Epithelial cell of proximal tubule (primary cell): Measurements from ENCODE around the gene COMMD10. TPM values are rescaled to one million over a fixed set of nuclear protein-coding genes. Genes with fewer than 3 reads are reported as not detected.

ENCODE experiments used
- DNase-seq: peaks from one replicate; pipeline ENCODE4 v3.0.0-alpha.2; 2011; ENCODE audit warnings: low read depth
- H3K4me3 ChIP-seq: 2 replicates; pipeline ENCODE4 v1.5.1; 2011; ENCODE audit warnings: low read depth, mild to moderate bottlenecking, low read length
- CTCF ChIP-seq: conservative IDR thresholded peaks from 2 replicates; pipeline ENCODE4 v1.5.1; 2012; ENCODE audit warnings: low read depth, mild to moderate bottlenecking, low read length
- total RNA-seq: library from RNA; depleted of rRNA; stranded (reverse); fragments of >200 nt; gene quantifications from 2 replicates; pipeline ENCODE4 v1.2.3, GENCODE V29; 2015

The COMMD10 gene
- total RNA-seq, 1 donor from 2014 or later: 32.2 TPM

DNA sequence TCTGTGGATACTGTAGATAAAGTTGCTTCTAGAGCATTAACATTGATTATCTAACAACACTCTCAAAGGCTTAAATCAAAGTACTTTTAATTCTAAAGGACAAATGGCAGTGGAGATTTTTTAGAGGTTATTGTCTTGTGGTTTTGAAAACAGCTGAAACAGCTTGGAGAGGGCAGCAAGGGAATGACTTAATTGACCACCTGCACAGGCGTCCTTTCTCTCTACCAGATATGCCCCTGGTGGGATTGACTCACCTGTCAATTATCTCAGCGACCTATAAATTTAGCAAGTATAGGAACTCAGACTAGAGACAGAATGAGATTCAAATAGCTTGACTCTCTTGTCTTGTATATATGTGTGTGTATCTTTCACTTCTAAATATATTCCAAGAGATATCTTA, 39.0 kb upstream of the COMMD10 start:
- TF ChIP-seq CTCF: no peak
- no peak for DNase-seq
- H3K4me3 ChIP-seq: no peak overlapping the region

GRCh38 chr5:116046261-116046660, 38.6 kb upstream of the COMMD10 start:
- no peak overlapping the region for H3K4me3 ChIP-seq
- TF ChIP-seq CTCF: no peak
- no peak for DNase-seq

DNA sequence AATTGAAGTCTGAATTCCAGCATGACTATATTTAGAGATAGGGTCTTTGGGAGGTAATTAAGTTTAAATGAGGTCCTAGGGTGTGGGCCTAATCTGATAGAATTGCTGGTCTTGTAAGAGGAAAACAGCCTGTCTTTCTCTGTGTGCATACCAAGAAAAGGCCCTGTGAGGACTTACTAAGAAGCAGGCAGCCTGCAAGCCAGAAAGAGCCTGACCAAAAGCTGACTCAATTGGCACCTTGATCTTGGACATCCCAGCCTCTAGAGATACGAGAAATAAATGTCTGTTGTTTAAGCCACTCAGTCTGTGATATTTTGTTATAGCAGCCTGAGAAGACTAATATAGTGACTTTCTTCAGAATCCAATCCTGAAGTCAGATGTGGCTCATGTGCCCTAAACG, 38.0 kb upstream of the COMMD10 start:
- TF ChIP-seq CTCF: no peak
- DNase-seq: no peak
- H3K4me3 ChIP-seq: no peak overlapping the region

GRCh38 chr5:116058346-116058936, 26.4 kb upstream of the COMMD10 start:
- no peak for TF ChIP-seq CTCF
- H3K4me3 ChIP-seq: no peak overlapping the region
- no peak for DNase-seq

DNA sequence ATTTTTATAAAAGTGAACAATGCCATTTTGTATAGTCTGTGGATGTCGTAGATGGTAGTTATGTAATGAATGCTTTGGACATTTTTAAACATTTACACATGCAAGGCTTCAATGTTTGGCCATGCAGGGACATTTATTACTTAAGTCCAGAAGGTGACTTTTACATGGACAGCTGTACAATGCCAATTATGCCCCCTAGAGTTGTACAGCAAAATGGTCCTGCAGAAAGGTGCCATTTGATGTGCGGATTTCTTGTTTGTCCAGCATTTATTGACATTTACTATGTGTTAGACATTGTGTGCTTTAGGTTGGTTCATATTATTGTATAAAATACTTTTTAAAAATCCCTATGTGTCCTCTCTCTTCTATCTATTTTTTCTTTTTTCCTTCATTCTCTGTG, 22.5 kb upstream of the COMMD10 start:
- H3K4me3 ChIP-seq: no peak overlapping the region
- no peak for DNase-seq
- no peak for TF ChIP-seq CTCF

GRCh38 chr5:116063950-116064349, 20.9 kb upstream of the COMMD10 start:
- H3K4me3 ChIP-seq: no peak overlapping the region
- TF ChIP-seq CTCF: no peak
- DNase-seq: no peak

DNA sequence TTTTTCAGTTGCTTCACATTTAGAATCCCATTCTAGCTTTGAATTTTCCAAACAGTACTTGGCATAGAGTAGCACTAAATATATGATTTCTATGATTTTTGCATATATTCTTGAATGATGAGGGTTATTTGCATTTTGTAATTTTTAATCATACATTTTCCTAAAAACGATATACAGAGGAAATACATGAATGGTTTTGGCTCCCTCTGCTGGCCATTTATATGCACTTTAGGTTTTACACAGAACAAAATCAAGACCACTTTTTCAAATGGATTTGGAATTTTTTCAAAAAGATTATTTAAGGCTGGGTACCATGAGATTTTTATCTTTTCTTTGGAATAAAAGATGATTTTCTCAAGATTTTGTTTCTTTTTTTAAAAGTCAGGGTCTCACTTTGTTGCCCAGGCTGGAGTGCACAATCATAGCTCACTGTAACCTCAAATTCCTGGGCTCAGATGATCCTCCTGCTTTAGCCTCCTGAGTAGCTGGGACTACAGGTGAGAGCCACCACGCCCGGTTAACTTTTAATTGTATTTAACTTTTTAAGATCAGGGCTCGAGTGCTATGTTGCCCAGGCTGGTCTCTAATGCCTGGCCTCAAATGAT, 16.7 kb upstream of the COMMD10 start:
- TF ChIP-seq CTCF: peak; percentile 65
- H3K4me3 ChIP-seq: no peak overlapping the region
- DNase-seq: no peak
